Ascending aorta (tissue), 2 donors: ENCODE measurements around the gene SND1. TPM values are rescaled to one million over a fixed set of nuclear protein-coding genes. Genes with fewer than 3 reads are reported as not detected.

Source experiments
- DNase-seq, 2 donors: peaks; one replicate each; pipeline ENCODE4 v3.0.0-alpha.2; 2019; ENCODE audit warnings: low spot score in 2 of 2
- H3K27ac ChIP-seq, 2 donors: fragments of 200-600 bp; sonication (generic); one replicate each; pipeline ENCODE4 v1.5.1; 2016 to 2017; ENCODE audit warnings: mild to moderate bottlenecking in 1 of 2
- H3K27me3 ChIP-seq: fragments of 200-600 bp; sonication (generic); one replicate; pipeline ENCODE4 v1.5.1; 2017
- H3K36me3 ChIP-seq, 2 donors: fragments of 200-600 bp; sonication (generic); one replicate each; pipeline ENCODE4 v1.5.1; 2016
- H3K4me1 ChIP-seq, 2 donors: fragments of 200-600 bp; sonication (generic); one replicate each; pipeline ENCODE4 v1.5.1; 2016 to 2017; ENCODE audit warnings: mild to moderate bottlenecking in 1 of 2
- H3K4me3 ChIP-seq, 2 donors: fragments of 200-600 bp; sonication (generic); one replicate each; pipeline ENCODE4 v1.5.1; 2016 to 2017; ENCODE audit warnings: mild to moderate bottlenecking in 1 of 2
- H3K9me3 ChIP-seq, 2 donors: fragments of 200-600 bp; sonication (generic); one replicate each; pipeline ENCODE4 v1.5.1; 2016
- intact Hi-C: fragments of 100-400 bp; cut with DNase I; formaldehyde crosslinking; loops from one replicate; pipeline ENCODE4 v1.15.1; 2023
- total RNA-seq: library from RNA; depleted of rRNA; stranded (reverse); fragments of >200 nt; gene quantifications from one replicate; pipeline ENCODE4 v1.1.0, GENCODE V29; 2016
- TF ChIP-seq, protein P1 (sequence below), 3 experiments: fragments of 200-600 bp in 2 of 3; fragments of 450-650 bp in 1 of 3; sonication (generic) in 2 of 3; IDR thresholded peaks; one replicate each; pipeline ENCODE4 v1.5.1; 2016 to 2019; ENCODE audit warnings: antibody characterized with exemption in 3 of 3, mild to moderate bottlenecking in 1 of 3, moderate library complexity in 1 of 3

Gene SND1
- total RNA-seq, 1 donor from 2014 or later, result 93.8 TPM

DNA sequence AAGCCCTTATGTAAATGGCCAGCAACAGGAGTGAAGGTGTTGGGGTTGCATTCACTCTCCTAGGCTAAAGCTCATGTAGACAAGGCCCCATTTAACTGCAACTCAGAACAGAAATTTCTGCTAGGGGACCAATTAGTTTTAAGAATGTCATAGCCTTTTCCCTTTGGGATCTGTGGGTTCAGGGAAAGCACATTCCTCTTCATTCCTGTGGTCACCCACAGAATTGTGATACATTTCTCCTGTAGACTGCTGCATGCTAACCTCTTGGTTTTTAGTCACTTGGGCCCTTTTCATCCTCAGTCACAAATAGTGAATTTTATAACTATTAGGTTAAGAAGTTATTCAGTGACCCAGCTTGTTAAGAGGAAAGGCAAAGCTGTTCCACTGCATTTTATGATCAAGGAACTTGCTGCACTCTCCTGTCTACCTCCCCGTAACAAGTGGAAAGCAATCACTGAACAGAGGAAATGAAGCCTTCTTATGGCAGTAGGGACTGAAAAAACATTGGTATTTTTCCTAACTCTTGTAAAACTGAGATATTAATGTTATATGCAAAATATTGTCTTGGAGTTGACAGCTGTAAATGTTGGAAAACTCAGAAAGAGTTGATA, 124.9 kb downstream of the SND1 start:
- H3K4me3 ChIP-seq, result no peak overlapping the region
- H3K27ac ChIP-seq, result no peak overlapping the region
- DNase-seq, result no peak
- H3K27me3 ChIP-seq, result no peaks in the 10 kb centered on the region
- TF ChIP-seq, protein P1, sequence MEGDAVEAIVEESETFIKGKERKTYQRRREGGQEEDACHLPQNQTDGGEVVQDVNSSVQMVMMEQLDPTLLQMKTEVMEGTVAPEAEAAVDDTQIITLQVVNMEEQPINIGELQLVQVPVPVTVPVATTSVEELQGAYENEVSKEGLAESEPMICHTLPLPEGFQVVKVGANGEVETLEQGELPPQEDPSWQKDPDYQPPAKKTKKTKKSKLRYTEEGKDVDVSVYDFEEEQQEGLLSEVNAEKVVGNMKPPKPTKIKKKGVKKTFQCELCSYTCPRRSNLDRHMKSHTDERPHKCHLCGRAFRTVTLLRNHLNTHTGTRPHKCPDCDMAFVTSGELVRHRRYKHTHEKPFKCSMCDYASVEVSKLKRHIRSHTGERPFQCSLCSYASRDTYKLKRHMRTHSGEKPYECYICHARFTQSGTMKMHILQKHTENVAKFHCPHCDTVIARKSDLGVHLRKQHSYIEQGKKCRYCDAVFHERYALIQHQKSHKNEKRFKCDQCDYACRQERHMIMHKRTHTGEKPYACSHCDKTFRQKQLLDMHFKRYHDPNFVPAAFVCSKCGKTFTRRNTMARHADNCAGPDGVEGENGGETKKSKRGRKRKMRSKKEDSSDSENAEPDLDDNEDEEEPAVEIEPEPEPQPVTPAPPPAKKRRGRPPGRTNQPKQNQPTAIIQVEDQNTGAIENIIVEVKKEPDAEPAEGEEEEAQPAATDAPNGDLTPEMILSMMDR (IDR thresholded peaks at IDR 0.05), result no peak
- no peaks in the 10 kb centered on the region for H3K36me3 ChIP-seq
- intact Hi-C loops, result no loop called here
- H3K4me1 ChIP-seq, result no peaks in the 10 kb centered on the region
- no peaks in the 10 kb centered on the region for H3K9me3 ChIP-seq

DNA sequence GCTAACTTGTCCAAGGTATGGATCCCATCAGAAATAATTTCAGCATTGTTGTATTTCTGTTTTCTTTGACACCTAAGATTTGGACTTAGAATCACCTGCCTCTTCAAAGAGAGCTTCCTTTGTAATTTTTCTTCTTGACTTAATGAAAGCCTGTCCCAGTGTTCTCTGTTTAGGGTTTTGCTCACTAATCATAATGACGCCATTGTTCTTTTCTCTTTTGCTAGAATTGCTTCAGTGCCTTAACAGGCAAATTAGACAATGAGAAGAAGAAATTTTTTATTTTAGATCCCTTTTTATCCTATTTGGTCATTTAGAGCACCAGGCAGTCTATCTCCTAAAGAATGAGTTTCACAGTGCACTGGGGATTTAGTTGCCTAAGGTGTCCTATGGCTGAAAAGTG, 128.5 kb downstream of the SND1 start:
- intact Hi-C loops, result no loop called here
- Histone ChIP-seq H3K27me3 (no peaks in the 10 kb centered on the region), H3K4me1 (no peaks in the 10 kb centered on the region), H3K27ac (no peak overlapping the region), H3K4me3 (no peak overlapping the region), H3K9me3 (no peaks in the 10 kb centered on the region), H3K36me3 (no peaks in the 10 kb centered on the region)
- no peak for DNase-seq
- TF ChIP-seq, protein P1 (IDR thresholded peaks at IDR 0.05), result no peak

DNA sequence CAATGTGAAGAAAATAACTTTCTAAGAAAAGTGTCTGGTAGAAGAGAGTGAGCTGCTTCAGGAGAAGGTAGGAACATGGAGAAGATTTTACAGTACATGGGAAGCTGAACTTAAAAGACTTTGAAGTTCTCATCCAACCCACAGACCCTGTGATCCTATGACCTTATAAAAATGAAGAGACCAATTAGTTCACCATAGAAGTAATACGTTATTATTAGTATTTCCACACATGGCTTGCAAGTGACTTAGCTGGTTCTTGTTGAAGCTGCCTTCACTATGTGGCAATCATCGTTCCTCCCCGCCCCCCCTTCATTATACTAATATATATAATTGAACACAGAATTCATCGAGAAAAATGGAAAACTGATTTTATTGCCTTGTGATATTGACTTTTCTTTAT, 129.1 kb downstream of the SND1 start:
- Histone ChIP-seq H3K27ac (no peak overlapping the region), H3K4me3 (no peak overlapping the region), H3K9me3 (no peaks in the 10 kb centered on the region), H3K4me1 (no peaks in the 10 kb centered on the region), H3K27me3 (no peaks in the 10 kb centered on the region), H3K36me3 (no peaks in the 10 kb centered on the region)
- intact Hi-C loops, result no loop called here
- DNase-seq, result no peak
- TF ChIP-seq, protein P1 (IDR thresholded peaks at IDR 0.05), result no peak

DNA sequence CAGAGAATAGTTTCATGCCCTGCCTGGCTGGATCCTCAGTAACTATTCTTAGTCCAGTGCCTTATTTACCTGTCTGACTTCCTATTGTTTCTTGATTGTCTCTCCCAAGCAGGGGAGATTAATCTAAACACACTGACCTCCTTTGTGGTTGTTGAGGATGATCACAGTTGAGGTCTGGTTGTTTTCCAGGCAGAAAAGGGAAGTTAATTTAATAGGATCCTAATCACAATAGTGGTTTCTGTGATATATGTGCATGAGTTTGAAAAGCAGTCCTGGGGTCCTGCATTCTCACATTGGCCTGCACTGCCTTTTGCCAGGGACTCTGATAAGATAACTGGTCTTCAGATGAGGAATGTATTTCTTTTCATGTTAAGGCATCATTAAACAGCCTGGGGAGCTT, 130.1 kb downstream of the SND1 start:
- H3K9me3 ChIP-seq, result no peaks in the 10 kb centered on the region
- no peaks in the 10 kb centered on the region for H3K4me1 ChIP-seq
- no peak overlapping the region for H3K27ac ChIP-seq
- TF ChIP-seq, protein P1 (IDR thresholded peaks at IDR 0.05), result no peak
- intact Hi-C loops, result no loop called here
- no peaks in the 10 kb centered on the region for H3K27me3 ChIP-seq
- H3K36me3 ChIP-seq, result no peaks in the 10 kb centered on the region
- no peak for DNase-seq
- H3K4me3 ChIP-seq, result no peak overlapping the region

DNA sequence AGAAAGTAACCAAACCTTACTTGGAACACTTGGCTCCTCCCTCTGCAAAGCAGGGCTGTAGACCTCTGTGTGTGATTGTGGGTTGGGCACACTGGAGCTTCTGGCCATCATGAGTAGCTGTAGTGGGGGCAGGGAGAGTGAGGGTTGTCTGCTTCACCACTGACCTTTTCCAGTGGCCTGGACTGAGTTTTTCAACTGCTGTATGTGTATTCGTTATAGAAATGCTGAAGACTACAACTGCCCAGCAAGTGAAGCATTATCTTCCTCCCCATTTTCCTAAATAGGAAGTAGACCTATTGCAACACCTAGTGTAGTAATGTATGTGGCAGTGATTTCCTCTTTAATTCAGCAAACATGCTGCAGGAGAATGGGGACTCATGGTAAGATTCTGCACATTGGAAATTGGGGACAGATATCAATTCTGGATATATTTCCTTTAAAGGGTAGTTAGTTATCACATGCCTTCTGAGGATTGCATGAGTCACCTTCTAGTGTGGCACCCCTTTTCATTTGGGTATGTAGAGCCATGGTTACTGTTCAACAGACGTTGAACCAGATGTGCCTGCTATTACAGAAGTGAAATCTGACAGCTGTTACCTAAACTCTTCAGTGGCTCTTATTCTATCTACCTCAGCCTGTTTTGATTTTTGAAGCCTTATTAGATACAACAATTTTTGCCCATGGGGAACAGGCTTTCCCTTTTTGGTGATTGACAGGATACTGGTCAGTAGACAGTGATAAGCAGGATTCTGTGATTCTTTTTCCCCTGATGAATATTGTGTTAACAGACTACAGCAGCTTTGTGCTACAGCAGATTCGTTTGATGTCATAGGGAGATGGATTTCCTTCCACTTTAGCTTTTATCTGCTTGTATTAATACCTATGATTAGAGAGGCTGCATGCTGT, 130.9 kb downstream of the SND1 start:
- Histone ChIP-seq H3K36me3 (no peaks in the 10 kb centered on the region), H3K4me1 (no peaks in the 10 kb centered on the region), H3K27ac (no peak overlapping the region), H3K27me3 (no peaks in the 10 kb centered on the region), H3K9me3 (no peaks in the 10 kb centered on the region), H3K4me3 (no peak overlapping the region)
- no peak for DNase-seq
- intact Hi-C loops, result no loop called here
- TF ChIP-seq, protein P1 (IDR thresholded peaks at IDR 0.05), result no peak
